Lung (tissue), 12 donors: ENCODE data around the gene C19orf44. TPM values are rescaled to one million over a fixed set of nuclear protein-coding genes. Genes with fewer than 3 reads are reported as not detected.

Experiments used
- ATAC-seq: fragments of 200-7000 bp; cut with Tn5 transposase; one replicate; pipeline ENCODE4 v1.9.1; 2020; ENCODE audit warnings: moderate number of reproducible peaks; ENCODE audit not compliant: insufficient read depth, low FRiP score
- DNase-seq, 3 donors: peaks; one replicate each; pipeline ENCODE4 v3.0.0-alpha.2; 2013 to 2017
- H3K27ac ChIP-seq, 2 donors: one replicate each; pipeline ENCODE4 v1.5.1; 2013; ENCODE audit warnings: mild to moderate bottlenecking in 2 of 2, moderate library complexity in 2 of 2, control low read depth in 1 of 2, inconsistent platforms in 1 of 2, low read depth in 1 of 2, low read length in 1 of 2
- H3K27me3 ChIP-seq, 3 donors: one replicate each; pipeline ENCODE4 v1.5.1; 2013; ENCODE audit warnings: low read length in 2 of 3; ENCODE audit not compliant: control insufficient read depth in 3 of 3, insufficient read depth in 3 of 3
- H3K36me3 ChIP-seq, 4 donors: one replicate each; pipeline ENCODE4 v1.5.1; 2013; ENCODE audit warnings: low read length in 4 of 4, mild to moderate bottlenecking in 1 of 4, moderate library complexity in 1 of 4; ENCODE audit not compliant: control insufficient read depth in 4 of 4, insufficient read depth in 4 of 4
- H3K4me1 ChIP-seq, 5 donors: one replicate each; pipeline ENCODE4 v1.5.1; 2013; ENCODE audit warnings: low read length in 5 of 5, mild to moderate bottlenecking in 2 of 5, moderate library complexity in 1 of 5; ENCODE audit not compliant: control insufficient read depth in 5 of 5, insufficient read depth in 5 of 5
- H3K4me3 ChIP-seq: one replicate; pipeline ENCODE4 v1.5.1; 2013; ENCODE audit warnings: mild to moderate bottlenecking, control low read depth, moderate library complexity
- H3K9ac ChIP-seq, 2 donors: one replicate each; pipeline ENCODE4 v1.5.1; 2013; ENCODE audit warnings: low read length in 2 of 2, control low read depth in 1 of 2; ENCODE audit not compliant: insufficient read depth in 1 of 2
- H3K9me3 ChIP-seq, 4 donors: one replicate each; pipeline ENCODE4 v1.5.1; 2013; ENCODE audit warnings: low read length in 3 of 4, mild to moderate bottlenecking in 1 of 4, moderate library complexity in 1 of 4; ENCODE audit not compliant: control insufficient read depth in 4 of 4, insufficient read depth in 3 of 4
- CTCF ChIP-seq: IDR thresholded peaks from 2 replicates; pipeline ENCODE4 v1.5.1; 2012; ENCODE audit warnings: mild to moderate bottlenecking; ENCODE audit errors: control extremely low read depth, extremely low read depth
- WGBS, 2 donors: extraction: QIAGEN DNeasy Blood & Tissue Kit; methylation state at CpG; one replicate each; pipeline ENCODE4 v1.1.7; 2013; 5-methylcytosine and 5-hydroxymethylcytosine counted together
- polyA plus RNA-seq, 2 donors: library from polyadenylated mRNA; stranded (reverse); fragments of 200-250 nt; gene quantifications; one replicate each; pipeline ENCODE4 v1.2.1, GENCODE V29; 2013
- total RNA-seq, 2 donors: library from RNA; depleted of rRNA in 1 of 2; stranded (reverse); fragments of >200 nt in 1 of 2; gene quantifications; one replicate each; pipeline ENCODE4 v1.2.1, GENCODE V29; 2014 to 2021
- donor health status: control.
- donor health status: control.
- donor health status: Bipolar disorder and iron deficiency.
- donor health status: healthy.
- donor health status: DM: yes; HTN: yes; CAD: no.

C19orf44 gene
- total and polyA plus RNA-seq, 4 donors, result 3.1 to 9.4 (median 4.6) TPM

GRCh38 chr19:16559780-16560276, 63.6 kb downstream of the C19orf44 start:
- TF ChIP-seq CTCF, result no peak
- DNase-seq (no peak), ATAC-seq (no peak)
- no peak overlapping the region for H3K4me3 ChIP-seq
- WGBS, 2 donors, result 90 to 94% methylated on average over 10 of the region's 10 CpGs
- H3K9me3 ChIP-seq, result no peaks in the 10 kb centered on the region
- no peaks in the 10 kb centered on the region for H3K4me1 ChIP-seq
- H3K36me3 ChIP-seq, result peaks cover 9 to 41% (median 19%) of the 10 kb centered on the region in 4 donors
- H3K27me3 ChIP-seq, result no peaks in the 10 kb centered on the region
- no peak overlapping the region for H3K9ac ChIP-seq
- H3K27ac ChIP-seq, result no peak overlapping the region

DNA sequence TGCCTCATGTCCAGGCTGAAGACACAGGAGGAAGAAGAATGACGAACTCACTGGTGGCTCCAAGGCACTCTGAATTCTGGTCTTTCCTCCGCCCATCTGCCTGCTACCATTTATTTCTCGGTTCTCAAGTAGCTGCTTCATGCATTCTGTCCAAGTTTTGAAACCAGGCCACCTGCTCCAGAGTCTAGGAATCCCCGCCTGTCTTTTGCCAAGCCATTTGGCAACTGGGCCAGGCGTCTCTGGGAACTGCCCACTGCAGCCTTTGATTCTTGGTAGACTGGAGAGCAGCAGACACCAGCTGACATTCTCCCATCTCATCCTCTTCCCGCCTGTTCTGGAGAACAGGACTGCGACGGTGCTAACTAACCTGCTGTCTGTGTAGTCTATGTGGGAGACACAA, 65.2 kb downstream of the C19orf44 start:
- no peak for DNase-seq
- Histone ChIP-seq H3K4me3 (no peak overlapping the region), H3K27ac (no peak overlapping the region), H3K4me1 (no peaks in the 10 kb centered on the region), H3K9me3 (no peaks in the 10 kb centered on the region), H3K9ac (no peak overlapping the region), H3K36me3 (peaks cover 7 to 38% (median 20%) of the 10 kb centered on the region in 4 donors), H3K27me3 (no peaks in the 10 kb centered on the region)
- WGBS, 2 donors, result 89 to 91% methylated on average over 8 of the region's 8 CpGs
- ATAC-seq, result no peak
- TF ChIP-seq CTCF, result no peak

GRCh38 chr19:16562608-16563025, 66.4 kb downstream of the C19orf44 start:
- no peak overlapping the region for H3K9ac ChIP-seq
- ATAC-seq (no peak), DNase-seq (no peak)
- H3K4me3 ChIP-seq, result no peak overlapping the region
- H3K27ac ChIP-seq, result no peak overlapping the region
- no peak for TF ChIP-seq CTCF
- no peaks in the 10 kb centered on the region for H3K4me1 ChIP-seq
- H3K36me3 ChIP-seq, result peaks cover 17 to 36% (median 28%) of the 10 kb centered on the region in 4 donors
- no peaks in the 10 kb centered on the region for H3K9me3 ChIP-seq
- no peaks in the 10 kb centered on the region for H3K27me3 ChIP-seq
- WGBS, 2 donors, result 95 to 96% methylated on average over 6 of the region's 6 CpGs

GRCh38 chr19:16564842-16565241, 68.6 kb downstream of the C19orf44 start:
- ATAC-seq (no peak), DNase-seq (peak; percentile 43 to 75 (median 43))
- WGBS, 2 donors, result 66 to 86% methylated on average over 7 of the region's 7 CpGs
- TF ChIP-seq CTCF, result no peak
- no peak overlapping the region for H3K27ac ChIP-seq
- H3K9ac ChIP-seq, result no peak overlapping the region
- H3K4me3 ChIP-seq, result no peak overlapping the region
- peaks cover 17 to 35% (median 28%) of the 10 kb centered on the region in 4 donors for H3K36me3 ChIP-seq
- no peaks in the 10 kb centered on the region for H3K27me3 ChIP-seq
- H3K9me3 ChIP-seq, result no peaks in the 10 kb centered on the region
- no peaks in the 10 kb centered on the region for H3K4me1 ChIP-seq
